Thyroid gland (tissue), 4 donors: ENCODE results near the gene AMFR.

Source experiments
- CTCF ChIP-seq, 6 experiments: fragments of 200-600 bp in 3 of 6; fragments of 450-650 bp in 3 of 6; sonication (generic) in 3 of 6; IDR thresholded peaks; one replicate each; pipeline ENCODE4 v1.5.1; 2016 to 2019; ENCODE audit warnings: antibody characterized with exemption in 6 of 6, mild to moderate bottlenecking in 2 of 6, inconsistent platforms in 1 of 6, moderate library complexity in 1 of 6
- POLR2A ChIP-seq, 2 donors: fragments of 450-650 bp; IDR thresholded peaks; one replicate each; pipeline ENCODE4 v1.6.1; 2017; ENCODE audit warnings: antibody characterized with exemption in 2 of 2, mild to moderate bottlenecking in 2 of 2, moderate library complexity in 1 of 2

- TF ChIP-seq POLR2A (IDR thresholded peaks at IDR 0.05) (no peak), CTCF (IDR thresholded peaks at IDR 0.05) (no peak)
Observed at GRCh38 chr16:56421976-56422669, 3.2 kb downstream of the AMFR start.
